K562 (cell line): ENCODE measurements around the gene NUAK2. TPM values are rescaled to one million over a fixed set of nuclear protein-coding genes. Genes with fewer than 3 reads are reported as not detected.

ENCODE experiments used
- ATAC-seq: fragments of 200-7000 bp; cut with Tn5 transposase; 3 replicates; pipeline ENCODE4 v1.9.1; 2020; ENCODE audit warnings: moderate library complexity
- BruUV-seq: library from RNA; stranded (reverse); fragments of 400-500 nt; replicated peaks from 2 replicates; lab custom pipeline; 2021; lab: Mats Ljungman, UMichigan
- CTCF ChIA-PET: fragments of 300-600 bp; formaldehyde crosslinking; extraction: SDS; loops from one replicate; lab custom pipeline; 2021; ENCODE audit warnings: low intra/inter-chr PET ratio; lab: Yijun Ruan, JAX
- POLR2A ChIA-PET: fragments of 300-600, 350-650 bp; sonication (Branson Sonifier 250); formaldehyde crosslinking; extraction: SDS; loops from one replicate; lab custom pipeline; 2021; ENCODE audit warnings: antibody characterized with exemption, inconsistent platforms; lab: Yijun Ruan, JAX
- DNase-seq, 4 experiments: peaks; one replicate each; pipeline versions ENCODE4 v3.0.0 to v3.0.0-alpha.2; 2011 to 2018; ENCODE audit warnings: low spot score in 3 of 4, mixed read lengths in 3 of 4; ENCODE audit errors: extremely low read depth in 1 of 4
- FAIRE-seq: peaks from 2 replicates; lab custom pipeline; 2011; peaks lifted over from hg19 to GRCh38; lab: Jason Lieb, UNC
- H2AFZ ChIP-seq: 2 replicates; pipeline ENCODE4 v1.6.0; 2011; ENCODE audit warnings: low read depth, low read length, control low read depth, inconsistent platforms
- H3K27ac ChIP-seq: fragments of 200-600 bp; 3 replicates; pipeline ENCODE4 v1.8.0; 2011; ENCODE audit warnings: low read depth, mild to moderate bottlenecking, control low read depth, inconsistent platforms, low read length, moderate library complexity, mixed read lengths; ENCODE audit errors: extremely low read depth
- H3K27me3 ChIP-seq, 2 experiments: fragments of 300-600 bp in 1 of 2; 2 replicates in 1 of 2; 3 replicates in 1 of 2; pipeline versions ENCODE4 v1.6.0 to v1.8.0; 2011; ENCODE audit warnings: inconsistent platforms in 2 of 2, low read length in 2 of 2, mild to moderate bottlenecking in 1 of 2, mixed read lengths in 1 of 2, moderate library complexity in 1 of 2; ENCODE audit not compliant: control insufficient read depth in 2 of 2, insufficient read depth in 2 of 2
- H3K36me3 ChIP-seq: fragments of 300-600 bp; 3 replicates; pipeline ENCODE4 v1.8.0; 2011; ENCODE audit warnings: mild to moderate bottlenecking, low read length, inconsistent platforms; ENCODE audit not compliant: control insufficient read depth, insufficient read depth
- H3K4me1 ChIP-seq, 2 experiments: fragments of 200-600 bp in 1 of 2; replicated peaks in 1 of 2; 2 replicates in 1 of 2; 3 replicates in 1 of 2; pipeline versions ENCODE4 v1.5.1 to v1.8.0; 2011; ENCODE audit warnings: inconsistent platforms in 2 of 2, low read length in 2 of 2, mild to moderate bottlenecking in 1 of 2, mixed read lengths in 1 of 2, moderate library complexity in 1 of 2; ENCODE audit not compliant: control insufficient read depth in 2 of 2, insufficient read depth in 2 of 2
- H3K4me2 ChIP-seq: 2 replicates; pipeline ENCODE4 v1.6.1; 2011; ENCODE audit warnings: low read length, control low read depth, inconsistent platforms, mixed read lengths; ENCODE audit not compliant: insufficient read depth
- H3K4me3 ChIP-seq: fragments of 200-600 bp; sonication (generic), shearing (Covaris generic); 2 replicates; pipeline ENCODE4 v1.5.1; 2016; ENCODE audit warnings: control low read depth, inconsistent platforms
- H3K79me2 ChIP-seq: fragments of 200-600 bp; 3 replicates; pipeline ENCODE4 v1.8.0; 2011; ENCODE audit warnings: low read length, inconsistent platforms; ENCODE audit not compliant: control insufficient read depth, insufficient read depth
- H3K9ac ChIP-seq, 2 experiments: 2 replicates each; pipeline versions ENCODE4 v1.6.0 to v1.6.1; 2011; ENCODE audit warnings: low read depth in 2 of 2, low read length in 2 of 2, control low read depth in 1 of 2, inconsistent platforms in 1 of 2, mild to moderate bottlenecking in 1 of 2, mixed read lengths in 1 of 2; ENCODE audit not compliant: insufficient read depth in 1 of 2
- H3K9me1 ChIP-seq: one replicate; pipeline ENCODE4 v1.6.0; 2011; ENCODE audit warnings: inconsistent platforms, mild to moderate bottlenecking, low read length, moderate library complexity; ENCODE audit not compliant: control insufficient read depth, insufficient read depth
- H3K9me3 ChIP-seq: replicated peaks from 2 replicates; pipeline ENCODE4 v1.5.1; 2011; ENCODE audit warnings: low read depth, low read length, inconsistent platforms; ENCODE audit not compliant: control insufficient read depth, insufficient read depth
- H4K20me1 ChIP-seq: replicated peaks from 2 replicates; pipeline ENCODE4 v1.6.1; 2011; ENCODE audit warnings: low read length, inconsistent platforms, mixed read lengths; ENCODE audit not compliant: control insufficient read depth, insufficient read depth
- HDAC6 ChIP-seq: IDR thresholded peaks from 2 replicates; pipeline ENCODE4 v1.6.1; 2012; ENCODE audit warnings: low read depth, mild to moderate bottlenecking, control low read depth, inconsistent platforms, low read length, moderate library complexity
- JUNB ChIP-seq: fragments of 450-650 bp; formaldehyde crosslinking; conservative IDR thresholded peaks from 2 replicates; pipeline ENCODE4 v1.4.0; 2020; ENCODE audit warnings: mild to moderate bottlenecking
- KDM2B ChIP-seq: fragments of 250-450 bp; sonication (Bioruptor Pico); IDR thresholded peaks from 2 replicates; pipeline ENCODE4 v1.8.0; 2021; ENCODE audit warnings: mild to moderate bottlenecking, moderate library complexity
- ZFP30 ChIP-seq: fragments of 250-450 bp; sonication (Bioruptor Pico); IDR thresholded peaks from 2 replicates; pipeline ENCODE4 v1.8.0; 2022; ENCODE audit warnings: moderate library complexity, mild to moderate bottlenecking, inconsistent platforms, borderline replicate concordance
- ZNF121 ChIP-seq: sonication (generic); formaldehyde crosslinking; conservative IDR thresholded peaks from 2 replicates; pipeline ENCODE4 v1.8.0; 2022; ENCODE audit warnings: missing genetic modification reagents
- ZNF143 ChIP-seq: sonication (generic); formaldehyde crosslinking; IDR thresholded peaks from 2 replicates; pipeline ENCODE4 v1.9.0; 2022; ENCODE audit warnings: mild to moderate bottlenecking, missing genetic modification reagents
- ZNF197 ChIP-seq: fragments of 200-800 bp; sonication (Bioruptor generic); IDR thresholded peaks from 2 replicates; pipeline ENCODE4 v1.6.1; 2016; ENCODE audit warnings: low read depth, missing genetic modification characterization, missing compliant biosample characterization
- ZNF263 ChIP-seq: sonication (generic); formaldehyde crosslinking; IDR thresholded peaks from 2 replicates; pipeline ENCODE4 v1.8.0; 2022; ENCODE audit warnings: mild to moderate bottlenecking, missing genetic modification reagents, borderline replicate concordance
- in situ Hi-C: fragments of 300-500 bp; cut with MboI; formaldehyde crosslinking; loops from 4 replicates; pipeline ENCODE4 v1.15.0; 2018; ENCODE audit warnings: inconsistent platforms, mixed read lengths
- intact Hi-C: fragments of 100-400 bp; cut with micrococcal nuclease; formaldehyde crosslinking; loops from 2 replicates; pipeline ENCODE4 v1.14.2; 2022
- polyA plus RNA-seq, 8 experiments: library from polyadenylated mRNA; depleted of rRNA in 4 of 8; stranded (reverse) in 5 of 8; unstranded in 3 of 8; fragments of >200 nt; fragmentation: Nextera tagmentation in 2 of 8; fragmentation: Illumina TruSeq in 1 of 8; extraction: Ambion mirVana in 2 of 8; extraction: Trizol in 1 of 8; gene quantifications; 2 replicates each; pipeline versions ENCODE4 v1.2.1 to v1.2.3, GENCODE V29; 2011 to 2014; ENCODE audit warnings: inconsistent platforms in 1 of 8, missing spikeins in 1 of 8
- total RNA-seq, 7 experiments: library from RNA; depleted of rRNA in 6 of 7; stranded (reverse); fragments of >200 nt in 6 of 7; fragmentation: Illumina TruSeq in 2 of 7; extraction: Trizol in 2 of 7; gene quantifications; 2 replicates each; pipeline versions ENCODE4 v1.2.1 to v1.2.3, GENCODE V29; 2011 to 2021; ENCODE audit warnings: low replicate concordance in 1 of 7
- TF ChIP-seq, protein P1 (sequence below), 2 experiments: IDR thresholded peaks; 2 replicates each; pipeline ENCODE4 v1.6.1; 2012; ENCODE audit warnings: improper control_type of control experiment in 2 of 2, low read depth in 2 of 2, low read length in 2 of 2, borderline replicate concordance in 1 of 2

Gene NUAK2
- total and polyA plus RNA-seq, 9 of the 15 experiments (the other 6 are each of a cell fraction or from before 2014, with no cell fraction given), result 0.04 to 0.44 (median 0.14) TPM

DNA sequence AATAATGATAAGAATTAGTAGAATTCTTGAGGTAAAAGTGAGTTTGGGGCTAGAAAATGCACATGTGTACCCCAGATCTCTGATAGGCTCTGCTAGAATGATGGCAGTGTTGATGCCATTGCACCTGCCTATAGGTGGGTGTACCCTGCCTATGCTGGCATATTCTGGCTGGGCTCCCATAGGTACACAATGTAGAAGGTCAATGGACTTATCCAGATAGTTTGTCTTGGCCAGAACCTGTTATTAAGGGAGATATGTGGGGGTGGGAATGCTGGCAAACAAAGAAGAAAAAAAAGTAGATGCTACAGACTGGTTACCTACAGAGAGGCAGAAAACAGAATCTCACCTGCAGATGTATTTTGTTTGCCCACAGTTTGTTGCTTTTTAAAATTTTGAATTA is 49.2 kb upstream of the NUAK2 start:
- intact Hi-C loops, result no loop called here
- BruUV-seq, result no TSS peak
- no peaks in the 10 kb centered on the region for H3K9me3 ChIP-seq

More for the DNA sequence above, 49.2 kb upstream of the NUAK2 start:
- Histone ChIP-seq H3K4me2 (no peak overlapping the region), H4K20me1 (peaks cover 4% of the 10 kb centered on the region; the same call in 1 of the 2 replicates), H3K9me1 (no peaks in the 10 kb centered on the region), H3K4me3 (no peak overlapping the region), H3K36me3 (no peaks in the 10 kb centered on the region), H3K27ac (no peak overlapping the region), H3K9ac (no peak overlapping the region), H3K27me3 (peaks cover 40 to 66% of the 10 kb centered on the region in 2 experiments), H3K79me2 (no peaks in the 10 kb centered on the region), H2AFZ (no peak overlapping the region), H3K4me1 (peaks cover 0 to 2% of the 10 kb centered on the region in 2 experiments; a peak in 1 of 5 replicates)
- no peak for ATAC-seq
- TF ChIP-seq ZNF197 (no peak), HDAC6 (no peak), ZNF143 (no peak), KDM2B (CRISPR knock-in tag) (no peak), ZFP30 (CRISPR knock-in tag) (no peak), ZNF263 (CRISPR knock-in tag) (no peak), ZNF121 (CRISPR knock-in tag) (no peak), JUNB (CRISPR knock-in tag) (no peak)
- TF ChIP-seq, protein P1, sequence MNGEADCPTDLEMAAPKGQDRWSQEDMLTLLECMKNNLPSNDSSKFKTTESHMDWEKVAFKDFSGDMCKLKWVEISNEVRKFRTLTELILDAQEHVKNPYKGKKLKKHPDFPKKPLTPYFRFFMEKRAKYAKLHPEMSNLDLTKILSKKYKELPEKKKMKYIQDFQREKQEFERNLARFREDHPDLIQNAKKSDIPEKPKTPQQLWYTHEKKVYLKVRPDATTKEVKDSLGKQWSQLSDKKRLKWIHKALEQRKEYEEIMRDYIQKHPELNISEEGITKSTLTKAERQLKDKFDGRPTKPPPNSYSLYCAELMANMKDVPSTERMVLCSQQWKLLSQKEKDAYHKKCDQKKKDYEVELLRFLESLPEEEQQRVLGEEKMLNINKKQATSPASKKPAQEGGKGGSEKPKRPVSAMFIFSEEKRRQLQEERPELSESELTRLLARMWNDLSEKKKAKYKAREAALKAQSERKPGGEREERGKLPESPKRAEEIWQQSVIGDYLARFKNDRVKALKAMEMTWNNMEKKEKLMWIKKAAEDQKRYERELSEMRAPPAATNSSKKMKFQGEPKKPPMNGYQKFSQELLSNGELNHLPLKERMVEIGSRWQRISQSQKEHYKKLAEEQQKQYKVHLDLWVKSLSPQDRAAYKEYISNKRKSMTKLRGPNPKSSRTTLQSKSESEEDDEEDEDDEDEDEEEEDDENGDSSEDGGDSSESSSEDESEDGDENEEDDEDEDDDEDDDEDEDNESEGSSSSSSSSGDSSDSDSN (IDR thresholded peaks at IDR 0.05; ENCODE audit: borderline replicate concordance in 1 of 2, low read depth in 2 of 2, low read length in 2 of 2), result no peak
- no peak for FAIRE-seq
- ChIA-PET POLR2A (interaction anchor here (0.6 kb wide), 1 partner anchor 173 kb away, joined by 3 read pairs; no protein-coding TSS in a partner anchor), CTCF (no interaction called here)
- in situ Hi-C loops, result no loop called here
- DNase-seq, result no peak
